ENCODE results near the gene PTPRS. TPM values are rescaled to one million over a fixed set of nuclear protein-coding genes. Genes with fewer than 3 reads are reported as not detected.

PTPRS gene
- total RNA-seq, result 190 and 408 TPM in 2 replicates

DNA sequence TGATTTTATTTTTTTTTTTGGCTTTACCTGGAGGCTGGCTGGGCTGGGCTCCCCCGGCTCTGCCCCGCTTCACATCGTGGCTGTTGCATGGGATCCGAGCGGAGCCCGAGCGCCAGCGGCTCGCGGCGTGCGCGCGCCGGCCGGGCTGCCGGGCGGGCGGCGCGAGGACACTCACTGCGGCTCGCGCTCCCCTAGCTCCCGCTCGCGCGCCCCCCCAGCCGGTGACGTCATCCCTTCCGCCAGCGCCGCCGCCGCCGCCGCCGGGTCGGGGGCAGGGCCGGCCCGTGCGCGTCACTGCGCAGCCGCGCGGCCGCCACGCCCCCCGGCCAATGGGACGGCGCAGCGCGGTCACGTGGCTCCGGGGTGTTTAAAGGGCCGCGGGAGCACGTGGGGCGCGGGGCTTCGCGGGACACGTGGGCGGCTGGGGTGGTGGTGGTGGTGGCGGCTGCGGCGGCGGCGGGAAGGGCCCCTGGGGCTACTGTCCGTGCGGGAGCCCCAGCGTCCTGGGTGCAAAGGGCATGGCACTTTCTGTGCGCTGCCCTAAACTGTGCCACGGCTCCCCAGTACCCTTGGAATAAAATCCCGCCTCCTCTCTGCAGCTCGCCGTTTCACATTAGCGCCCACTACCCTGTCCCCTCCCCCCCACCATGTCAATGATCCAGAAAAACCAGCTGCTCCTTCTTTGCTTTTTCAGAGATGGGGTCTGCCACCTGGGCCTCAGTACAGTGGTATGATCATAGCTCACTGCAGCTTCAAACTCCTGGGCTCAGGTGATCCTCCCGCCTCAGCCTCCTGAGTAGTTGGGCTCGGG is at the start of gene PTPRS:
Gene PTPRS, minus strand, starts transcription at position 176 of the 811 bp plus-strand sequence. CDS start 54,672 bp downstream, outside the sequence.

Other genes with a start within 250 kb of the PTPRS start
- gene ZNRF4, start 114.6 kb upstream of the PTPRS start, total RNA-seq, result not detected in 2 replicates
- gene TINCR, start 227.1 kb upstream of the PTPRS start, total RNA-seq, result not detected in 2 replicates

All from pericardium fibroblast (primary cell).